Bronchial epithelial cell (primary cell): Measurements from ENCODE around the gene IMPACT. TPM values are rescaled to one million over a fixed set of nuclear protein-coding genes. Genes with fewer than 3 reads are reported as not detected.

Source experiments
- DNase-seq: peaks from one replicate; pipeline ENCODE4 v3.0.0-alpha.2; 2010; ENCODE audit warnings: low read depth
- FAIRE-seq: peaks from 2 replicates; lab custom pipeline; 2011; peaks lifted over from hg19 to GRCh38; lab: Jason Lieb, UNC
- H3K27me3 ChIP-seq: 2 replicates; pipeline ENCODE4 v1.5.1; 2011; ENCODE audit warnings: low read length; ENCODE audit not compliant: control insufficient read depth, insufficient read depth
- H3K36me3 ChIP-seq: 2 replicates; pipeline ENCODE4 v1.5.1; 2011; ENCODE audit warnings: low read length; ENCODE audit not compliant: control insufficient read depth, insufficient read depth
- H3K4me3 ChIP-seq: 2 replicates; pipeline ENCODE4 v1.5.1; 2011; ENCODE audit warnings: mild to moderate bottlenecking, low read depth, low read length, control low read depth
- total RNA-seq: library from RNA; depleted of rRNA; stranded (reverse); fragments of >200 nt; gene quantifications from 2 replicates; pipeline ENCODE4 v1.2.1, GENCODE V29; 2014
- TF ChIP-seq, protein P1 (sequence below): IDR thresholded peaks from 2 replicates; pipeline ENCODE4 v1.5.1; 2011; ENCODE audit warnings: mild to moderate bottlenecking, moderate library complexity, low read length, control low read depth, inconsistent platforms; ENCODE audit not compliant: insufficient read depth, severe bottlenecking

IMPACT gene
- total RNA-seq, 1 donor from 2014 or later: 24.5 TPM

DNA sequence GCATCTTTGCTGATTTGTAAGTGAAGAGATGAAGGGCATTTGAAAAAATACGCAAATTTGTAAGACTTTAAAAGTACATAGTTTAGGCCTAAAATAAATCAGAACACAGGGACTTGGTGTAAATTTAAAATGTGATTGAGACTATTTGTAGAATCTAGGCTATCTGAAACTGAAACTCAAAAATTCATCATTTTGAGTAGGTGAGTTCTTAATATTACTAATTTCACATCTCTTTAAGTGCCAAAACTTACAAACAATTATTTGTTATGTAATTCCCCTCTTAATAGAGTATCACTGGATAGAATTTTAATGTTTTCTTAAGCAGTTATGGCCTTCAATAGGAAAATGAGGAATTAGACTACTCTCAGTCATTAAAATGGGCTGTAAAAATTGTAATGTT lies 20.0 kb downstream of the IMPACT start:
- H3K4me3 ChIP-seq: no peak overlapping the region
- TF ChIP-seq, protein P1, sequence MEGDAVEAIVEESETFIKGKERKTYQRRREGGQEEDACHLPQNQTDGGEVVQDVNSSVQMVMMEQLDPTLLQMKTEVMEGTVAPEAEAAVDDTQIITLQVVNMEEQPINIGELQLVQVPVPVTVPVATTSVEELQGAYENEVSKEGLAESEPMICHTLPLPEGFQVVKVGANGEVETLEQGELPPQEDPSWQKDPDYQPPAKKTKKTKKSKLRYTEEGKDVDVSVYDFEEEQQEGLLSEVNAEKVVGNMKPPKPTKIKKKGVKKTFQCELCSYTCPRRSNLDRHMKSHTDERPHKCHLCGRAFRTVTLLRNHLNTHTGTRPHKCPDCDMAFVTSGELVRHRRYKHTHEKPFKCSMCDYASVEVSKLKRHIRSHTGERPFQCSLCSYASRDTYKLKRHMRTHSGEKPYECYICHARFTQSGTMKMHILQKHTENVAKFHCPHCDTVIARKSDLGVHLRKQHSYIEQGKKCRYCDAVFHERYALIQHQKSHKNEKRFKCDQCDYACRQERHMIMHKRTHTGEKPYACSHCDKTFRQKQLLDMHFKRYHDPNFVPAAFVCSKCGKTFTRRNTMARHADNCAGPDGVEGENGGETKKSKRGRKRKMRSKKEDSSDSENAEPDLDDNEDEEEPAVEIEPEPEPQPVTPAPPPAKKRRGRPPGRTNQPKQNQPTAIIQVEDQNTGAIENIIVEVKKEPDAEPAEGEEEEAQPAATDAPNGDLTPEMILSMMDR: no peak
- peaks cover 1% of the 10 kb centered on the region for H3K36me3 ChIP-seq
- no peak for DNase-seq
- FAIRE-seq: no peak
- no peaks in the 10 kb centered on the region for H3K27me3 ChIP-seq

DNA sequence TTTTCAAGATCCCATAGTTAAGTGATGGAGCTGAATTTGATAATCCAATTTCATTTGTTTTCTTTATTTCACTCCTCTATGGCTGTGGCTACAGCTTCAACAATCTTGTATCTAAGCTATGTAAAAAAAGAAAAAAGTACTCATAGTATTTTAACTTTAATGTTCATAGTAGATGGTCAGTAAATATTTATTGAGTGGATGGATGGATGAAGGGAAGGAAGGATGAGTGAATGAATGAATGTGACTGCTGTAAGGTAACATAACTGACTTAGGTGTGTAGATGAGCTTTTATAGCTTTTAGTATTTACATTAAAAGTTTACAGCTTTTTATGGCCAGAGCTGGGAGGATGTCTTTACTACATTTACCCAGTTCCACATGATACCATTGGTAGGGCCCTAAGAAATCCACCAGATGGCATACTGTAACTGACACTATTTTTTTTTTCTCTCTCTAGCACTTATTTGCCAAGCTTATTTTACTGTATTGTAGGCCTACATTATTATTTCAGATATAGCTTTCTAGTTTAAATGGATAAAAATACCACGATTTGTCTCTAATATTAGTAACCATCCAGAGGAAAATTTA lies 20.6 kb downstream of the IMPACT start:
- DNase-seq (no peak), FAIRE-seq (no peak)
- Histone ChIP-seq H3K36me3 (peaks cover 1% of the 10 kb centered on the region), H3K27me3 (no peaks in the 10 kb centered on the region), H3K4me3 (no peak overlapping the region)
- TF ChIP-seq, protein P1: no peak

DNA sequence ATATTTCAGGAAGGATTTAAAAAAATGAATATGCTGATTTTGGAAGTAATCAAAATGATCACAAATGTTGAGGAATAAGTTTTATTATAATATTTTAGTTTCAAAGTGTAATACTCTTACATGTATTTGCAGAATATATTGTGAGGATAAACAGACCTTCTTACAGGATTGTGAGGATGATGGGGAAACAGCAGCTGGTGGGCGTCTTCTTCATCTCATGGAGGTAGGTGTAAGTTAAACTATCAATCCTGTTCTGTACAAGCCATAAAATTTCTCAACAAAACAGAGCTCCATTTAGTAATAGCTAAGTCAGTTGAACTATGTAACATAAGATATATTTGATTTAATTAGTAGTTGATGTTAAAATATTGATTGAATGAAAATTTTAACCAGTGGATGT lies 21.5 kb downstream of the IMPACT start:
- H3K4me3 ChIP-seq: no peak overlapping the region
- TF ChIP-seq, protein P1: no peak
- DNase-seq: no peak
- no peak for FAIRE-seq
- H3K36me3 ChIP-seq: peaks cover 1% of the 10 kb centered on the region
- H3K27me3 ChIP-seq: no peaks in the 10 kb centered on the region

DNA sequence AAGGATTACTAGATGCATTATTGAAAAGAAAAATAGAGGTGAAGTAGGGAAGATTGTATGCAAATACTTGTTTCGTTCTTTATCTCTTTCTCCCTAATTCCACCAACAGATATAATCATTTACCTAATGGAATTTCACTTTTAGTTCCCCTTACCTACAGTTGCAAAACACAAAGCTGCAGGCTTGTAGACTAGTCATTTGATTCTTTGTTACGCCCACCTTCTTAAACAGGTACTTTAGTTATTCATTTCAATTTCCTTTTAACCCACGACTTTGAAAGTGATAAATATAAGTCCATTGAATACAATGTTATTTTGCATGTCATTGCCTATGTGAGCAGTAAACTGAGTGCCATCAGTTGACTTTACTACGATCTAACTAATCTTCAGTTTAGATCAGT lies 30.1 kb downstream of the IMPACT start:
- no peaks in the 10 kb centered on the region for H3K27me3 ChIP-seq
- no peaks in the 10 kb centered on the region for H3K36me3 ChIP-seq
- no peak for DNase-seq
- TF ChIP-seq, protein P1: no peak
- H3K4me3 ChIP-seq: no peak overlapping the region
- no peak for FAIRE-seq

DNA sequence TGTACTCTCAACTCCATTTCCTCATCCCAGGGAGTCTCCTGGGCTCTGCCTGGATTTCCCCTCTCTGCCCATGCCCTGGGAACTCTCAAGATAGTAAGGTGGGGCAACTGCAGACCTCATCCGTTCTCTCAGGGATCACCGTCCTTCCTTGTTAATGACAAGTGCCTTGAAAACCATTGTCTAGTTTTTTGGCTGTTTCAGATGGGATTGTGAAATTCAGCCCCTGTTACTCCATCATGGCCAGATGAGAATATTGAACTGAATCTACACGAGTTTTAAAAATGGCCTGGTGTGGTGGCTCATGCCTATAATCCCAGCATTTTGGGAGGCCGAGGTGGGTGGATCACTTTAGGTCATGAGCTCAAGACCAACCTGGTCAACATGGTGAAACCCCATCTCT lies 33.3 kb downstream of the IMPACT start:
- DNase-seq (no peak), FAIRE-seq (no peak)

More for the DNA sequence above, 33.3 kb downstream of the IMPACT start:
- no peak overlapping the region for H3K4me3 ChIP-seq
- H3K36me3 ChIP-seq: no peaks in the 10 kb centered on the region
- no peaks in the 10 kb centered on the region for H3K27me3 ChIP-seq
- TF ChIP-seq, protein P1: no peak
